GM18507 (cell line): Measurements from ENCODE around the gene TRAPPC8.
"Not testable (repeated sequence)": the region's sequence is repeated elsewhere in the genome, so short reads cannot be mapped to it uniquely, and the experiment has no call there.

ENCODE experiments used
- DNase-seq: peaks from one replicate; pipeline ENCODE4 v3.0.0; 2011; ENCODE audit warnings: low read depth; ENCODE audit not compliant: insufficient read length; ENCODE audit errors: extremely low spot score
- FAIRE-seq: peaks from 2 replicates; lab custom pipeline; 2011; peaks lifted over from hg19 to GRCh38; lab: Jason Lieb, UNC

The TRAPPC8 gene

GRCh38 chr18:31880186-31880898, 62.6 kb downstream of the TRAPPC8 start:
- DNase-seq, result no peak
- FAIRE-seq, result no peak

- DNase-seq, result no peak
- FAIRE-seq, result no peak
These were observed 64.6 kb downstream of the TRAPPC8 start for GRCh38 chr18:31878358-31878757.

- FAIRE-seq (no peak), DNase-seq (no peak)
These were observed 65.0 kb downstream of the TRAPPC8 start for GRCh38 chr18:31877900-31878299.

GRCh38 chr18:31876707-31877106, 66.2 kb downstream of the TRAPPC8 start:
- FAIRE-seq, result no peak
- no peak for DNase-seq

- FAIRE-seq (no peak), DNase-seq (no peak)
These were observed 67.6 kb downstream of the TRAPPC8 start for GRCh38 chr18:31875301-31875700.

GRCh38 chr18:31863103-31863502, 79.8 kb downstream of the TRAPPC8 start:
- FAIRE-seq (no peak), DNase-seq (no peak)

GRCh38 chr18:31860488-31860887, 82.4 kb downstream of the TRAPPC8 start:
- DNase-seq (no peak), FAIRE-seq (no peak)

- no peak for FAIRE-seq
- DNase-seq, result no peak
These were observed 85.3 kb downstream of the TRAPPC8 start for GRCh38 chr18:31857526-31858106.

- FAIRE-seq, result no peak
- no peak for DNase-seq
These were observed 92.1 kb downstream of the TRAPPC8 start for GRCh38 chr18:31850844-31851243.

GRCh38 chr18:31840499-31840898, 102.4 kb downstream of the TRAPPC8 start:
- FAIRE-seq, result no peak
- DNase-seq, result no peak

GRCh38 chr18:31837879-31838278, 105.0 kb downstream of the TRAPPC8 start:
- FAIRE-seq, result no peak
- DNase-seq, result no peak

GRCh38 chr18:31835528-31836133, 107.3 kb downstream of the TRAPPC8 start:
- no peak for DNase-seq
- no peak for FAIRE-seq

- FAIRE-seq (no peak), DNase-seq (no peak)
These were observed 111.0 kb downstream of the TRAPPC8 start for GRCh38 chr18:31831903-31832302.

- no peak for DNase-seq
- FAIRE-seq, result no peak
These were observed 112.2 kb downstream of the TRAPPC8 start for GRCh38 chr18:31830686-31831085.

- DNase-seq (no peak), FAIRE-seq (no peak)
These were observed 114.3 kb downstream of the TRAPPC8 start for GRCh38 chr18:31828613-31829012.

GRCh38 chr18:31826673-31827325, 116.1 kb downstream of the TRAPPC8 start:
- FAIRE-seq, DNase-seq: not testable (repeated sequence)

- no peak for DNase-seq
- no peak for FAIRE-seq
These were observed 117.2 kb downstream of the TRAPPC8 start for GRCh38 chr18:31825772-31826171.

- DNase-seq, result no peak
- FAIRE-seq, result no peak
These were observed 121.3 kb downstream of the TRAPPC8 start for GRCh38 chr18:31821545-31822171.

GRCh38 chr18:31819925-31820229, 123.1 kb downstream of the TRAPPC8 start:
- FAIRE-seq (no peak), DNase-seq (no peak)
